HUDEP-2 (cell line): ENCODE results near the gene ZNF593.

ENCODE experiments used
- DNase-seq, 76 experiments: peaks; one replicate each; lab custom pipeline; 2025; ENCODE audit not compliant: unreplicated experiment in 76 of 76; lab: John Stamatoyannopoulos, UW

The ZNF593 gene

DNA sequence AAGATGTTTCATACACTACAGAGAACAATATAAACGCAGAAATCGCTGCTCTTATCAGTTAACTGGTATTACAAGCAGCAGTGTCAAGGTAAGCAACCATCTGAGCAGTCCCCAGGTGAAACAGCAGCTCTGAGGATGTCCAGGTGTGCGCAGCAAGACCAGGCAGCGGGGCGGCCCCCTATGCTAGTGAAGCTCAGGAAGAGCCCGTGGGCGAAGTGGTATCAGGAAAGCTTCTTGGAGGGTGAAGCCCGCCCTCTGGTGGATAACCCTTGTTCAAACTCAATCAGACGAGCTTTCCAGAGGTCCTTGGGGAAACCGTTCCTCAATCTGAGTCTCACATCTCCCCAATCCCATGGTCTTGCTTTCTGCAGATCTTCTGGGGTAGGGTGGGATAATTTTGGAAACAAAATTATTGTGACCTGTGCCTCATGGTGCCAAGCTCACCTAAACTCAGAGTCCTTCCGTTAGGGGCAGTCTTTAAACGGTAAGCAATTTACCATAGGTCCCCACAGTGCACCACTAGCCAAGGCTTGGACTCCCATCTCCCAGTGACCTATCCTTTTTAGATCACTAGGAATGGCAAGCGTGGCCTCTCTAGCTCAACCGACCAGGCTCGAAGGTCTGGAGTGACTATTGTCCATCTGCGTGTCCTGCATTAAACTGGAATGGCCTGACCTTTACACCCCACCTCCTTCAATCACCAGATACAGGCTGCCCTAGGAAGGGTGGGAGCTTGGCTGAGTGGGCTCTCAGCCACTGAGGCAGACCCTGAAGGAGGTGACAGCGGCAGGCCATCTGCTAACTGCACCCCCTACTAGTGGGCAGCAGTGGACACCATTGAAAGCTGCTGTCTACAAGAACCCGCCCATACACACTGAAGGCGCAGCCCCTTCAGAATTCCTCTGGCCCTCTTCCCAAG lies 24.4 kb upstream of the ZNF593 start:
- peak in 69 of 76 experiments; percentile 19 to 79 (median 59) for DNase-seq

GRCh38 chr1:26145960-26146294 lies 23.8 kb upstream of the ZNF593 start:
- no peak for DNase-seq

GRCh38 chr1:26148887-26149286 lies 20.8 kb upstream of the ZNF593 start:
- no peak for DNase-seq

GRCh38 chr1:26153966-26154532 lies 15.7 kb upstream of the ZNF593 start:
- no peak for DNase-seq

- DNase-seq = no peak
These were observed 15.0 kb upstream of the ZNF593 start for GRCh38 chr1:26154750-26155149.

DNA sequence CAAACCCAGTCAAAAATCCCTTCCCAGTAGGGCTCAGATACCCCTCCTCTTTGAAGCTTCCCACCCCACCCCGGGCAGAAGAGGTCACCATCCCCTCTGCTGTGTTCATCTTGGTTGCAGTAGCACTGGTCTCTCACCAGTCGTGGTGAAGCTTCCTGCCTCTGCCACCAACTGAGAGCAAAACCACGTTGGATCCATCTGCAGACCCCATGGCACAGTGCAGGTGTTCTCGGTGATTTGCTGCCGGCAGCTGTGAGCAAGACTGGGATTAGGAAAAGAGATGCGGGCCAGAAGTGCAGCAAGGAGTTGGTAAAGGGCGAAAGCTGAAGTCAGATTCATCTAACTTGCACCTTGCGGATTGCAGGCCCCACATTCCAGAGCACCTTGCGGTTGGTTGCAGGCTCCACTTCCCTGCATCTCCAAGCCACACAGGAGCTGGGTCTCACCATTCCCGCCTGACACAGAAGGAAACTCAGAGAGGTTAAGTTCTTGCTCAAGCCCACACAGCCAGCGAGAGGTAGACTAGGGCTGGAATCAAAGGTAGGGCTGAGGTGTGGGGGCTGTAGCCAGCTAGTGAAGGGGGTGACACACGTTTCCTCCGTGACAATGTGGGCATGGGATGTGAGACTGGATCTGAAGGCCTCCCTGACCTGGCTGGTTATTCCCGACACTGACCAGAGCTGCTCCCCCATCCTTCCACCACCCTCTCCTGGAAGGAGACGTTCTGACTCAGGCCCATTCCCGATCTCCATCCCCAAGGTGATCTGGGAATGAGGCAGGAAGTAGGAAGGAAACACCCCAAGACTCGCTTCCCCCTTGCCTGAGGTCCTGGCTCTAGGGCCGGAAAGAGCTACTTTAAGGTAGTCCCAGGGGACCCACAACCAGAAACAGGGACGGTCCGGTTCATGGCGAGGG lies 14.1 kb upstream of the ZNF593 start:
- DNase-seq = no peak

DNA sequence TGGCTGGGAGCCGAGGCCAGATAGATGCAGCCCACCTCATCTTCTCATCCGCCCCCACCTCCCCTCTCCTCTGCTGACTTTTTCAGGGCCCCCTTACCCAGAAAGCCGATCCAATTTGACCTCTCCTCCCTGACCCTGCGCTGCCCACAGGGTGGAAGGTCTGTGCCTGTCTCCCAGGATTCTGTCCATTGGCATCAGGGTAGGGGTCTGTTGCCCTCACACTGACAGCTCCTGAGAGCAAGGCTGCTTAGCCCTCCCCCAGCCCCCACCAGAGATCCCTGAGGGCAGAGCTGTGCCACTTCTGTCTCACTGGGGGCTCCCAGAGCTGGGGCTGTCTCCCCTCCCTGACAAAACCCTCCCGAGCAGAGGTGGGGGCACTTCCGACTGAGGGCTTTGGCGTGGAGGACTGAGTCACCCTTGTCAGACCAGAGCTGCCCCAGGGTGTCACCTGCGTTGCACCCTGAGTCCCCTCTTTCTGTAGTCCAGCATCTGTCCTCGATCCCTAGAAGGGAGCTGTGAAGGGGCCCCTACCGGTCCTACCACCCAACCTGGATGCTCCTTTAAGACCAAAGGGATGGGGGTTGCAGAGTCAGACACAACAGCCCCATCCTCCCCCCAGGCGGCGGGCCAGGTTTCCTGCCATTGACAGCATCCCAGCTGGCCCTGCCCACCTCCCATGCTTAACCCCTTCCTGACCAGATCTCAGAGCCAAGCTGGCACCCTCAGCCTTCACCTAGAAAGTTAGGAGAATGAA lies 13.2 kb upstream of the ZNF593 start:
- peak in 5 of 76 experiments; percentile 6 to 57 (median 37) for DNase-seq

GRCh38 chr1:26158271-26158907 lies 11.3 kb upstream of the ZNF593 start:
- no peak for DNase-seq

DNA sequence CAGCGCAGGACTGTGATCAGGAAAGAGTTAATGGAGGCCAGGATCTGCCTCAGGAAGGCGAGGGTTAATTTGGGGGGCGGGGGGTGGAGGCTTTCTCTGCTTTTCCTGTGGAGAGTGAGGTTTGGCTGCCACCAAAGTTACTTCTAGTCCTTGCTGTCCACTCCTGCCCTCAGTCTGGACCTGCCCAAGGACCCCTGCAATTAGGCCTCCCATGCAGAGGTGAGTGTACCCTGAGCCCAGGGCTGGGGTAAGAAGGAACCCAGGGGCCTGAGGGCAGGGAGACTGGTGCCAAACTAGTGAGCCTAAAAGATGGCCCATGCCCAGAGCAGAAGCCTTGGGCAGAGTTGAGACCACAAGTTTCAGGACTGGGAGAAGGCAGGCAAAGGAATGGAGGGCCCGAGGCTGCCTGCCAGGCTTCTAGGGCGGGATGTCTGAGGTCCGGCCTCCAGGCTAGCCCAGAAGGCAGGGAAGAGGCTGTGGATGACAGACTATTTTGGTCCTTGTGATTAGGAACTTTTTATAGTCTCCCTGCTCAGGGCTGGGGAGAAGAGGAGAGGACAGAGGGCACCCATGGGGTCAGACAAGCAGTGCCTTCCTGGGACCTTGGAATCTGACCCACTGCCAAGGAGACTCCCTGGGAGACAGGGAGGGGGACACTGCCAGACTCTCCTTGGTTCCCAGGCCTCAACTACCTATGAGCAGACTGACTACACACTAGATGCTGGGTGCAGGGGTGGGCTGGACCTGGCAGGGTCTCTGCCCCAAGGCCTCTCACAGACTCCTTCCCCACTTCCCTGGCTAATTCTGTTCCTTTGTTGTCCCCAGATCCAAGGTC lies 10.6 kb upstream of the ZNF593 start, which contains the start of gene FAM110D:
Gene FAM110D (plus strand): TSS at position 172 of the 835 bp plus-strand sequence. CDS start 2,213 bp downstream, outside the sequence.
- DNase-seq = no peak

- DNase-seq = no peak
These were observed 10.0 kb upstream of the ZNF593 start for GRCh38 chr1:26159743-26160039.

GRCh38 chr1:26160527-26161414 lies 8.9 kb upstream of the ZNF593 start:
- DNase-seq = peak in 19 of 76 experiments; percentile 10 to 48 (median 22)

DNA sequence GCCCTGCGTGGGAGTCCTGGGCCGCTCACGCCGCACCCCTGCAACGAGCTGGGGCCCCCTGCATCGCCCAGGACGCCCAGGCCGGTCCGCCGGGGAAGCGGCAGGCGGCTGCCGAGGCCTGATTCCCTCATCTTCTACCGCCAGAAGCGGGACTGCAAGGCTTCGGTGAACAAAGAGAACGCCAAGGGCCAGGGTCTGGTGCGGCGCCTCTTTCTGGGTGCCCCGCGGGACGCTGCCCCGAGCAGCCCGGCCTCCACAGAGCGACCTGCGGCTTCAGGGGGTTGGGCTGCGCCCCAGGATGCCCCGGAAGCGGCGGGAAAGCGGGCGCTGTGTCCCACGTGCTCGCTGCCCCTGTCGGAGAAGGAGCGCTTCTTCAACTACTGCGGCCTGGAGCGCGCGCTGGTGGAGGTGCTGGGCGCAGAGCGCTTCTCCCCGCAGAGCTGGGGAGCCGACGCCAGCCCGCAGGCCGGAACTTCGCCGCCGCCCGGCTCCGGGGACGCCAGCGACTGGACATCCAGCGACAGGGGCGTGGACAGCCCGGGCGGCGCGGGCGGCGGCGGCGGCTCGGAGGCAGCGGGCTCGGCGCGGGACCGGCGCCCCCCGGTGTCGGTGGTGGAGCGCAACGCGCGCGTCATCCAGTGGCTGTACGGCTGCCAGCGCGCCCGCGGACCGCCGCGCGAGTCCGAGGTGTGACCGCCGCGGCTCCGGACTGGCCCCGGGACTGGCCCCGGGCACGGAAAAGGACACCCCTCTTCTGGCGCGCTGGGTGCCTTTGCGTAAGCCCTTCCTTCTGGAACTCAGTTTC lies 8.1 kb upstream of the ZNF593 start:
- peak in 52 of 76 experiments; percentile 15 to 80 (median 51) for DNase-seq

DNA sequence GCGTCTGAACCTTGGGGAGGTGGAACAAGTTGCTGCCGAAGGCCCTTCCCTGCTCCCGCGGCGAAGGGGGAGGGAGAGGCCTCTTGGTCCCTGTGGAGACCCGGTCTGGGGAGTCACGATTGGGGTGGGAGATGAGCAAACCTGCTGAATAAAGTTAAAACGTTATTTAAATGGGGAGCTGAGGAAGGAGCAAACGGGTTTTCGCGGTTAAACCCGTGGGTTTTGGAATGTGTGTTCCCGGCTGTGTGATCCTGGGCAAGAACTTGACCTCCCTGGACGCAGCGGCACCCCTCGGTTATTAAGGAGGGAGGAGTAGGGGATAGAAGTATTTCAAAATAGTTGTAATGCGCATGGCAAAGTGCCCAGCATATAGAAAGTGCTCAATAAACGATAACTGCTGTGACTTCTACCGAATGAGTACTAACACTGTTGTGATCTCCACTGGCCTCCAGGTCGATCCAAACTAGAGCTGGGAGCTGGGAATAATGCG lies 7.4 kb upstream of the ZNF593 start:
- peak in 3 of 76 experiments; percentile 8 to 50 (median 47) for DNase-seq

DNA sequence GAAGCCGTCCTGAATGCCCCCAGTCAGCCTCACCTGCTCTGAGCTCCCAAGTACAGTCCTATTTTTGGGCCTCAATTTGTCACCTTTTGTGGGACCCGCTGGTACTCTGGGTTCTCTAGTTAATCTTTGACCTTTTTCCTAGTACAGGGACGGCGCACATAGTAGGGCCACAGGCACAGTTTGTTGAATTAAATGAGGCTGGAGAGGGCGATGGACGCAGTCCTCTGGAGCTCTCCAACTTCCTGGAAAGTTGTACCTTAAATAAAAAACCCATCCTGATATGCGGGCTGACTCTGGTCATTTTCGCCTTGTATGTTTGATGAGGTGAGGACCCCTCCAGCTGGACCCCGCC lies 6.0 kb upstream of the ZNF593 start:
- no peak for DNase-seq

DNA sequence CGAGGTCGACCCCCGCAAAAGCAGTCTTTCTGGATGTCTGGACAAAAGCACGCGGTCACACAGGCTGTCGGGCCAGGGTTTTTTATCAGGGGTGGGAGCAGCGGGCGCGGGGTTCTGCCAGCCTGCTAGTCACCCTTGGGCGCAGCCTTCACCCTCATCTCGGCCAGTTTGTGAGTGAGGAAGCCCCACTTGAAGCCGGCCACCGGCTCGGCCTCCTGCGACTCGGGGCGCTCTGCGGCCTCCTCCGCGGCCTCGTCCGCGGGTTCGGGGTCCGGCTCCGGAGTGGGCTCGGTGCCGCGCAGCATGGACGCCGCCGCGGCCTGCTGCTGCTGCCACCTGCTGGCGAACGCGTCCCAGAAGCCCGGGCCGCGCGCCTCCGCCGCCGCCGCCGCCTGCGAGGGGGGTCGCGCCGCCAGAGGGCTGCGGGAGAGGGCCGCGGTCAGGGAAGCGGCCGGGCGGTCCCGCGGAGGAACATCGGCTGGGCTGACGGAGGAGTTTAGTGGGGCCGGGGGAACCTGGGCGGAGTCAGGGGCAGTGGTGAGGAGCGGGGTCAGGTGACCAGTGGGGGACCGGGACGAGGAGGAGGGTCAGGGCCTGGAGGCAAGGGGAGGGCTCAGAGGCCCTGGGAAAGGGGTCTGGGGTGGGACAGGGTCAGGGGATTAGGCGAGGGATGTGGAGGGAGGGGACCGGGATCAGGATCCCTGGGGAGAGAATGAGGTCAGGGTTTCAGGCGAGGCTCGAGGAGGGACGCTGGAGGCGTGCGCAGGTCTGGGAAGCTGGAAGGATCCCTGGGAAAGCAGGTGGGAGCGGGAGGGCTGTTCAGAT lies 5.5 kb upstream of the ZNF593 start:
- DNase-seq = peak in 26 of 76 experiments; percentile 3 to 60 (median 20)
